Testis (tissue), 2 donors: ENCODE results near the gene ASCC1.

ENCODE experiments used
- POLR2A ChIP-seq: fragments of 450-650 bp; IDR thresholded peaks from one replicate; pipeline ENCODE4 v1.6.1; 2017; ENCODE audit warnings: antibody characterized with exemption, mild to moderate bottlenecking, moderate library complexity
- TF ChIP-seq, protein P1 (sequence below), 3 experiments: fragments of 450-650 bp in 2 of 3; fragments of 200-600 bp in 1 of 3; sonication (generic) in 1 of 3; IDR thresholded peaks; one replicate each; pipeline ENCODE4 v1.5.1; 2016 to 2019; ENCODE audit warnings: antibody characterized with exemption in 3 of 3, mild to moderate bottlenecking in 2 of 3, moderate library complexity in 1 of 3

DNA sequence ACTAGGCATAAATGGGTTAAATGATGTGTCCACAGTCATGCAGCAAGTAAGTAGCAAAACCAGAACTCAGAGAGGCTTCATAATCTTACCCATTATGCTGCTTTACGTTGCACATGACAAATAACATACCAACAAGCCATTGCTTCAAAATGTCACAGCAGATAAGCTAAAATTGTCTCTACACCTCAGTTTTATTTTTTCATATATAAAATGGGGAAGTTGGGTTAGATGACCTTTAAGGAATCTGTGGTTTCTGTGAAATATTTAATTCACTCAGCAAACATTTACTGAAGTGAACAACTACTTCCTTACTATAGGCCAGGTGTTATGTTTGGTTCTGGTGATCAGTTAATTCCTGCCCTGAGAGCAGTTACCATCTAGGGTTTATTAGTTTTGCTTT lies 2.2 kb upstream of the ASCC1 start:
- TF ChIP-seq, protein P1, sequence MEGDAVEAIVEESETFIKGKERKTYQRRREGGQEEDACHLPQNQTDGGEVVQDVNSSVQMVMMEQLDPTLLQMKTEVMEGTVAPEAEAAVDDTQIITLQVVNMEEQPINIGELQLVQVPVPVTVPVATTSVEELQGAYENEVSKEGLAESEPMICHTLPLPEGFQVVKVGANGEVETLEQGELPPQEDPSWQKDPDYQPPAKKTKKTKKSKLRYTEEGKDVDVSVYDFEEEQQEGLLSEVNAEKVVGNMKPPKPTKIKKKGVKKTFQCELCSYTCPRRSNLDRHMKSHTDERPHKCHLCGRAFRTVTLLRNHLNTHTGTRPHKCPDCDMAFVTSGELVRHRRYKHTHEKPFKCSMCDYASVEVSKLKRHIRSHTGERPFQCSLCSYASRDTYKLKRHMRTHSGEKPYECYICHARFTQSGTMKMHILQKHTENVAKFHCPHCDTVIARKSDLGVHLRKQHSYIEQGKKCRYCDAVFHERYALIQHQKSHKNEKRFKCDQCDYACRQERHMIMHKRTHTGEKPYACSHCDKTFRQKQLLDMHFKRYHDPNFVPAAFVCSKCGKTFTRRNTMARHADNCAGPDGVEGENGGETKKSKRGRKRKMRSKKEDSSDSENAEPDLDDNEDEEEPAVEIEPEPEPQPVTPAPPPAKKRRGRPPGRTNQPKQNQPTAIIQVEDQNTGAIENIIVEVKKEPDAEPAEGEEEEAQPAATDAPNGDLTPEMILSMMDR (IDR thresholded peaks at IDR 0.05): no peak
- TF ChIP-seq POLR2A: no peak
